Cardiac muscle cell (in vitro differentiated cells and primary cell): ENCODE results near the gene SNX15. TPM values are rescaled to one million over a fixed set of nuclear protein-coding genes. Genes with fewer than 3 reads are reported as not detected.
A peak's percentile ranks its signal among the peaks of the same experiment; 100 is the strongest.
"Not testable (repeated sequence)": the region's sequence is repeated elsewhere in the genome, so short reads cannot be mapped to it uniquely, and the experiment has no call there.

Source experiments
- DNase-seq, 2 donors: peaks; one replicate each; pipeline versions ENCODE4 v3.0.0 to v3.0.0-alpha.2; 2010 to 2017; ENCODE audit warnings: low read depth in 1 of 2, low spot score in 1 of 2
- H3K27ac ChIP-seq: fragments of 200-600 bp; sonication (generic); 2 replicates; pipeline ENCODE4 v1.5.1; 2016
- H3K27me3 ChIP-seq: fragments of 200-600 bp; sonication (generic); 2 replicates; pipeline ENCODE4 v1.6.0; 2016; ENCODE audit warnings: control low read depth
- H3K36me3 ChIP-seq: fragments of 200-600 bp; sonication (generic); 2 replicates; pipeline ENCODE4 v1.5.1; 2016; ENCODE audit warnings: control low read depth
- H3K4me1 ChIP-seq: fragments of 200-600 bp; sonication (generic); 2 replicates; pipeline ENCODE4 v1.8.1; 2017; ENCODE audit warnings: low read depth, mild to moderate bottlenecking, mixed run types
- H3K4me3 ChIP-seq: fragments of 200-600 bp; sonication (generic); 2 replicates; pipeline ENCODE4 v1.5.1; 2016; ENCODE audit warnings: mild to moderate bottlenecking
- H3K9me3 ChIP-seq: fragments of 200-600 bp; sonication (generic); 2 replicates; pipeline ENCODE4 v1.5.1; 2017; ENCODE audit warnings: low read depth, mild to moderate bottlenecking, control low read depth
- CTCF ChIP-seq: IDR thresholded peaks from 2 replicates; pipeline ENCODE4 v1.5.1; 2012; ENCODE audit warnings: low read depth, mild to moderate bottlenecking, low read length
- polyA plus RNA-seq: library from polyadenylated mRNA; unstranded; fragments of >200 nt; fragmentation: Nextera tagmentation; extraction: Ambion mirVana; gene quantifications from 2 replicates; pipeline ENCODE4 v1.2.1, GENCODE V29; 2016
- total RNA-seq: library from RNA; depleted of rRNA; stranded (reverse); fragments of >200 nt; gene quantifications from 2 replicates; pipeline ENCODE4 v1.2.3, GENCODE V29; 2016

Gene SNX15
- total and polyA plus RNA-seq, 2 experiments from 2014 or later = 24.5 to 38.4 TPM

- Histone ChIP-seq H3K27ac (no peak overlapping the region), H3K4me1 (no peaks in the 10 kb centered on the region), H3K27me3 (no peaks in the 10 kb centered on the region), H3K36me3 (peaks cover 2% of the 10 kb centered on the region), H3K4me3 (no peak overlapping the region), H3K9me3 (no peaks in the 10 kb centered on the region)
- no peak for TF ChIP-seq CTCF
- no peak for DNase-seq
These were observed 7.4 kb upstream of the SNX15 start for GRCh38 chr11:65019824-65020223.

GRCh38 chr11:65021003-65021402 is 6.2 kb upstream of the SNX15 start:
- H3K4me1 ChIP-seq = no peaks in the 10 kb centered on the region
- no peak overlapping the region for H3K27ac ChIP-seq
- H3K36me3 ChIP-seq = peaks cover 2% of the 10 kb centered on the region
- no peak overlapping the region for H3K4me3 ChIP-seq
- no peak for TF ChIP-seq CTCF
- DNase-seq = no peak
- no peaks in the 10 kb centered on the region for H3K9me3 ChIP-seq
- H3K27me3 ChIP-seq = no peaks in the 10 kb centered on the region

- no peaks in the 10 kb centered on the region for H3K27me3 ChIP-seq
- peaks cover 2% of the 10 kb centered on the region for H3K36me3 ChIP-seq
- no peaks in the 10 kb centered on the region for H3K9me3 ChIP-seq
- H3K27ac ChIP-seq = no peak overlapping the region
- H3K4me3 ChIP-seq = no peak overlapping the region
- no peaks in the 10 kb centered on the region for H3K4me1 ChIP-seq
- no peak for DNase-seq
- TF ChIP-seq CTCF = no peak
These were observed 5.7 kb upstream of the SNX15 start for GRCh38 chr11:65021509-65021908.

- not testable (repeated sequence) for H3K27me3 ChIP-seq, DNase-seq, H3K9me3 ChIP-seq, H3K4me1 ChIP-seq, H3K36me3 ChIP-seq, H3K27ac ChIP-seq, H3K4me3 ChIP-seq
These were observed 3.7 kb upstream of the SNX15 start for GRCh38 chr11:65023502-65023901.

- Histone ChIP-seq H3K4me3 (peak overlapping the region; percentile 45), H3K9me3 (no peaks in the 10 kb centered on the region), H3K36me3 (no peaks in the 10 kb centered on the region), H3K4me1 (no peaks in the 10 kb centered on the region), H3K27ac (no peak overlapping the region), H3K27me3 (no peaks in the 10 kb centered on the region)
- TF ChIP-seq CTCF = no peak
- DNase-seq = no peak
These were observed 429 bp upstream of the SNX15 start for GRCh38 chr11:65026810-65027209.

- H3K4me3 ChIP-seq = no peak overlapping the region
- DNase-seq = no peak
- H3K36me3 ChIP-seq = peaks cover 19% of the 10 kb centered on the region
- no peaks in the 10 kb centered on the region for H3K9me3 ChIP-seq
- H3K27ac ChIP-seq = no peak overlapping the region
- no peaks in the 10 kb centered on the region for H3K4me1 ChIP-seq
- no peak for TF ChIP-seq CTCF
- no peaks in the 10 kb centered on the region for H3K27me3 ChIP-seq
These were observed 5.0 kb downstream of the SNX15 start for GRCh38 chr11:65032216-65032615.
